ENCODE results near the gene RLN2. TPM values are rescaled to one million over a fixed set of nuclear protein-coding genes. Genes with fewer than 3 reads are reported as not detected.

Gene RLN2
- total RNA-seq, 1 donor from 2014 or later: not detected

- no peak for ATAC-seq
These were observed 38.6 kb downstream of the RLN2 start for GRCh38 chr9:5265939-5266338.

GRCh38 chr9:5264219-5264595 lies 40.3 kb downstream of the RLN2 start:
- no peak for ATAC-seq

GRCh38 chr9:5263351-5264218 lies 40.9 kb downstream of the RLN2 start:
- no peak for ATAC-seq

Other genes starting within 250 kb of the RLN2 start
- gene INSL6, start 119.1 kb downstream of the RLN2 start, total RNA-seq: not detected
- gene INSL4, start 73.3 kb downstream of the RLN2 start, total RNA-seq: not detected
- gene RLN1, start 35.2 kb upstream of the RLN2 start, total RNA-seq: not detected
- gene PLGRKT, start 133.2 kb upstream of the RLN2 start, total RNA-seq: 28.1 TPM
- gene CD274, start 145.8 kb upstream of the RLN2 start, total RNA-seq: 1.5 TPM
- gene PDCD1LG2, start 205.8 kb upstream of the RLN2 start, total RNA-seq: 0.32 TPM